Subcutaneous adipose tissue (tissue), 4 donors: ENCODE results near the gene SPIRE1. TPM values are rescaled to one million over a fixed set of nuclear protein-coding genes. Genes with fewer than 3 reads are reported as not detected.

Source experiments
- total RNA-seq, 4 donors: library from RNA; depleted of rRNA; stranded (reverse); fragments of >200 nt; gene quantifications; one replicate each; pipeline ENCODE4 v1.1.0, GENCODE V29; 2016
- TF ChIP-seq, protein P1 (sequence below): fragments of 450-650 bp; IDR thresholded peaks from one replicate; pipeline ENCODE4 v1.5.1; 2016; ENCODE audit warnings: low read depth, mild to moderate bottlenecking, control low read depth, antibody characterized with exemption, moderate library complexity

Gene SPIRE1
- total RNA-seq, 4 donors from 2014 or later: 25.3 to 32.8 (median 27.9) TPM

DNA sequence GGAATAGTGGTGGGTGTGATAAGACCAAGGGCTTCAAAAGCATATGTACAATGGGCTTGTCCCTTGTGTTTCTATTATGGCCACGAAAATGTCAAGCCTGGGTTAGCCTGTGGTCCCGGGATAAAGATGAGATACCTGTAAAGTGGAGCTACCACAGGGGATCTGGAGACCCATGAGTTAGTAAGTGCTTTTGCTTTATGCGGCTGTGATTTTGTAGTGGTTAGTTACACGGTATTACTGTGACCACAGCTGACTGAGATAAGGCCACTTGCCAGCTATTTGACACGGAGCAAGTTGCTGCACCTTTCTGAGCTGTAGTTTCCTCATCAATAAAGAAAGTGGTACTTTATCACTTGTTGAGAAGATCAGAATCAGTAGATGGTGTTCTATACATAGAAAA is 150.9 kb downstream of the SPIRE1 start:
- TF ChIP-seq, protein P1, sequence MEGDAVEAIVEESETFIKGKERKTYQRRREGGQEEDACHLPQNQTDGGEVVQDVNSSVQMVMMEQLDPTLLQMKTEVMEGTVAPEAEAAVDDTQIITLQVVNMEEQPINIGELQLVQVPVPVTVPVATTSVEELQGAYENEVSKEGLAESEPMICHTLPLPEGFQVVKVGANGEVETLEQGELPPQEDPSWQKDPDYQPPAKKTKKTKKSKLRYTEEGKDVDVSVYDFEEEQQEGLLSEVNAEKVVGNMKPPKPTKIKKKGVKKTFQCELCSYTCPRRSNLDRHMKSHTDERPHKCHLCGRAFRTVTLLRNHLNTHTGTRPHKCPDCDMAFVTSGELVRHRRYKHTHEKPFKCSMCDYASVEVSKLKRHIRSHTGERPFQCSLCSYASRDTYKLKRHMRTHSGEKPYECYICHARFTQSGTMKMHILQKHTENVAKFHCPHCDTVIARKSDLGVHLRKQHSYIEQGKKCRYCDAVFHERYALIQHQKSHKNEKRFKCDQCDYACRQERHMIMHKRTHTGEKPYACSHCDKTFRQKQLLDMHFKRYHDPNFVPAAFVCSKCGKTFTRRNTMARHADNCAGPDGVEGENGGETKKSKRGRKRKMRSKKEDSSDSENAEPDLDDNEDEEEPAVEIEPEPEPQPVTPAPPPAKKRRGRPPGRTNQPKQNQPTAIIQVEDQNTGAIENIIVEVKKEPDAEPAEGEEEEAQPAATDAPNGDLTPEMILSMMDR: no peak

DNA sequence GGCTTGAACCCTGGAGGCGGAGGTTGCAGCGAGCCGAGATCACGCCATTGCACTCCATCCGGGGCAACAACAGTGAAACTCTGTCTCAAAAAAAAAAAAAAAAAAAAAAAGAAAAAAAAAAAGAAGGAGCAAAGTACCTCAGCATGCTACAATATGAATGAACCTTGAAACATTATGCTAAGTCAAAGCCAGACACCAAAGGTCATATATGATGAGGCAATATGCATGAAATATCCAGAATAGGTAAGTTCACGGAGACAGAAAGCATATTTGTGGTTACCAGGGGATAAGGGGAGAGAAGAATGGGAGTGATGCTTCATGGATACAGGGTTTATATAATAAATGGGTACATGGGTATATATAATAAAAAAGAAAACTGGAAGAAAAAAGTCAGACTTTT is 156.9 kb downstream of the SPIRE1 start:
- TF ChIP-seq, protein P1: no peak

DNA sequence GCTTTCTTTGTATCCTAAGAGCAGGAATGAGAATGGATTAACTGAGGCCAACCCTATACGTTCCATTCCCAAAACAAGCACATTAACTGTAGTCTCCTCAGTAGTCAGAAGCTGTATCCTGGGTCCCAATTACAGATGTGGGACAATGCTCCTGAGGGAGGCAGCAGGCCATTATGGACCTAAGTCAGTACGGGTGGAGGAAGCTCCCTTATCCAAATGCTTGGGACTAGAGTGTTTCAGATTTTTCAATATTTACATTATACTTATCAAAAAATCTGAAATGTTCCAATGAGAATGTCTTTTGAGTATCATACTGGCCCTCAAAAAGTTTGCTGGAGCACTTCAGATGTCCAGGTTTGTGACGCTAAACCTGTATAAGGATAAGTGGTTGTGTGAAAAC is 160.1 kb downstream of the SPIRE1 start:
- TF ChIP-seq, protein P1: no peak

DNA sequence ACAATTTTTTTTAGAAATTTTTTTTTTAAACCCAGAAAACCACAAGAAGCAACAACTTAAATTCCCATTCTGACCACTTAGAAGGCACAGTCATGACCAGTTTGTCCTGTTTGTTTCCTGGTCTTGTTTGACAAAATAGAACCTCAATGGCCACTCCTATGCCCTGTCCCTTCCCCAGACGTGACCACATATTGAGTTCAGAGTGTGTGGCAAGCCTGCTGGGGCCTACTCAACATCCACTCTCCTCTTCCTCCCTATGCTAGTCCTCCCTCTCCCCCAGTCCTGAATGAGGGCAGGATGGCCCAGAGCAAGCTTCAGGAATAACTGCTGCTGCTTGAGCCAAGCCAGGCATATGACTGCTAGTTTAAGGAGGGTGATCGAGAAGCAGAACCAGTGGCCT is 160.6 kb downstream of the SPIRE1 start:
- TF ChIP-seq, protein P1: no peak

DNA sequence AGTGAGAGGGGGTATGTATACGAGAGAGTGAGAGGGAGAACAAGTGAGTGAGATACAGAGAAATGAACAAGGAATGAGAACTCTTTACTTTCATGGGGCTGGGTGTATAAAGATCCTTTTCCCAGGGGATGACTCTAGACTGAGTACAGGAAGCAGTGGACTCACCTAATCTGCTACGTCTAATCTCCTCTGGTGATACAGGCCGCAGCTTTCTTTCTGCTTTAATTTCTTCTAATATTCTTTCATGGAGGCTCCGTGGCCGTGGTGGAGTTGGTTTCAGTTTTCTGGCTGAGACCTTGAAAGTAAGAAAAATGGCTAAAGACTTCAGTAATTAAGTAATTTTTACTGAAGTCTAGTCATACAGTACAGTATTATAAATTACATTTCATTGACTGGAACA is 165.0 kb downstream of the SPIRE1 start:
- TF ChIP-seq, protein P1: no peak

DNA sequence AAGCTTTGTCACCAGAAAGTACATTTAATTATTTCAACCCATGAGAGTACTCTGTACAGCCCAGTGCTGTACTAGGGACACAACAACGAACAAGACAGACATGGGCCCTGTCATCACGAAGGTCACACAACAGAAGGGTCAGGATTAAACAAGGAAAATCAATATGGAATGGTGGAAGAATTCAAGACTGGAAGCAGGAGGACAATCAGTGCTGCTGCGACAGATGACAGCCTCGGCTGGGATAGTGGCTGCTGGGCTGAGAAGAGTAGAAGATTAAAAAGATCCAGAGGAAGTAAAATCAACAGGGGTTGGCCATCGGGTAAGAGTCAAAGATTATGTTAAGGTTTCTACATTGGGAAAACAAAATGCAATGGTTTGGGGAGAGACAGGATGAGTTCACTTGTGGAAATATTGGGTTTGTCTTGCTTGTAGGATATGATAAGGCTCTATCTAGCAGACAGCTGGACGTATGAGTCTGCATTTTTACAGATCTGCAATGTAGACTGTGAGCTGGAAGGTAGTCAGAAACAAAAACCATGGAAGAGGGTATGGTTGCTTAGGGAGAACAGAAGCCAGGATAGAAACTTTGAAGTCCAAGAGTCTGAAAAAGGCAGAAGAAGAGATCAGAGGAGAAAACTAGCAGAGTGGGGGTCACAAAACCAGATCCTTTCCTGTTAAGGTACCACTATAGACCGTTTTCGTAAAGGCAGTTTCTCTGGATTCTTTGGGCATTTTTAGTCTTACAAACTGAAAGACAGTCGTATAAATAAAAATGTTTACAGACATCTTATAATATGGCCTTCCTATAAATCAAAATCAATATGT is 166.1 kb downstream of the SPIRE1 start:
- TF ChIP-seq, protein P1: no peak

DNA sequence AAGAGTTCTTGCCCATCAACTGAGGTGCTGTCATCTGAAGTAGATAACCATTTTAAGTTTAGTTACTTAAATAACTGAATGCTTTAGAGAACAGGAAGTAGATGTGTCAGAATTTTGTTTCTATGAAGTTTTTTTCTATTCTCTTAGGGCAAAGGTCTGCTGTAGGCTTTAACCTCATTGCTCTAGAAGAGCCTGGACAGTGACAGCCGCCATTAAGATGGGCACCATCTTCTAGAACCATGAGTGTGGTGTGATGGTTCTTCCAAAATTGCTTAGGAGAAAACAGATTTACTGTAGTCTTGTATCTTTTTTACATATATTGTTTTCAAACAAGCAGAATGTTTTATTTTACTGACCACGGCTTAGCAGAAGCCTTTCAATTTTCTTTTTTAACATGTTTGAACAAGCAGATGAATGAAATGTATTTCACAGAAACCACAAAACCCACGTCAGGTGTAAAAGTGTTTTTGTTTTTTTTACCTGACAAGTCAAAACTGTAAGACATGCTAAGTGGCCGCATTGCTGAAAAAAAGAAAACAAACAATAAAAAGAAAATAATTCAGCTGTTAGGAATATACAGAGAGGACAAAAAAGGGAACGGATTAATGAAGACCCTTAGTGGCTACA is 172.3 kb downstream of the SPIRE1 start:
- TF ChIP-seq, protein P1: no peak
